Activated CD4-positive, alpha-beta T cell treated with anti-CD3 and anti-CD28 coated beads, Interleukin-2, amount 10 ng/mL, durations not matched to agents 24 days and 14 days (primary cell): ENCODE data around the gene SF3B3. TPM values are rescaled to one million over a fixed set of nuclear protein-coding genes. Genes with fewer than 3 reads are reported as not detected.
"Not testable (repeated sequence)": the region's sequence is repeated elsewhere in the genome, so short reads cannot be mapped to it uniquely, and the experiment has no call there.

Source experiments
- DNase-seq: peaks from one replicate; pipeline ENCODE4 v3.0.0; 2022
- H3K27ac Mint-ChIP-seq: one replicate; pipeline ENCODE4 v1.8.0; 2022; ENCODE audit warnings: mild to moderate bottlenecking, mixed read lengths
- H3K27me3 Mint-ChIP-seq: one replicate; pipeline ENCODE4 v1.8.0; 2022; ENCODE audit warnings: mixed read lengths
- H3K36me3 Mint-ChIP-seq: one replicate; pipeline ENCODE4 v1.8.0; 2022; ENCODE audit warnings: low read depth, mild to moderate bottlenecking, mixed read lengths
- H3K4me1 Mint-ChIP-seq: one replicate; pipeline ENCODE4 v1.8.0; 2021; ENCODE audit warnings: mixed read lengths
- H3K4me3 Mint-ChIP-seq: one replicate; pipeline ENCODE4 v1.8.0; 2022; ENCODE audit warnings: mild to moderate bottlenecking, moderate library complexity, mixed read lengths
- H3K9me3 Mint-ChIP-seq: one replicate; pipeline ENCODE4 v1.8.0; 2021; ENCODE audit warnings: mixed read lengths
- intact Hi-C: fragments of 100-400 bp; cut with micrococcal nuclease; formaldehyde crosslinking; loops from one replicate; pipeline ENCODE4 v1.15.1; 2023
- total RNA-seq: library from RNA; stranded (reverse); gene quantifications from 2 replicates; pipeline ENCODE4 v1.2.3, GENCODE V29; 2022

SF3B3 gene
- total RNA-seq, 1 donor from 2014 or later = 621 TPM

- Mint-ChIP-seq H3K27ac (no peak overlapping the region), H3K4me1 (no peaks in the 10 kb centered on the region), H3K27me3 (no peaks in the 10 kb centered on the region), H3K36me3 (no peaks in the 10 kb centered on the region), H3K9me3 (no peaks in the 10 kb centered on the region), H3K4me3 (no peak overlapping the region)
- no peak for DNase-seq
- intact Hi-C loops = no loop called here
Measured at GRCh38 chr16:70611785-70612303, 88.2 kb downstream of the SF3B3 start.

DNA sequence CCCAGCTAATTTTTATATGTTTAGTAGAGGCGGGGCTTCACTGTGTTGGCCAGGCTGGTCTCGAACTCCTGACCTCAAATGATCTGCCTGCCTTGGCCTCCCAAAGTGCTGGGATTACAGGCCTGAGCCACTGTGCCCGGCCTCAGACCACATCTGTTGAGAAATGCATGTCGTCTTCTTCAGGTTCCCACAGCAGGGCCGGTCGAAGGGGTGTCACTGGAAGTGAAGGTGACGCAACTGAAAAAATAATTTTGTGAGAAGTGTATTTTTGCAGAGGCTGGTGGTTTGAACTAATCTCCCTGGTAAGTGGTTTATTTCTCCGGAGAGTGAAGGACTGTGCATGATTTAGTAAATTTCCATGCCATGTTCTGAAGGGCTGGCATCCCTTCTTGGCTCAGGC lies 89.3 kb downstream of the SF3B3 start:
- no peak for DNase-seq
- intact Hi-C loops = no loop called here
- no peaks in the 10 kb centered on the region for H3K9me3 Mint-ChIP-seq
- H3K4me3 Mint-ChIP-seq = no peak overlapping the region
- H3K27me3 Mint-ChIP-seq = no peaks in the 10 kb centered on the region
- no peaks in the 10 kb centered on the region for H3K4me1 Mint-ChIP-seq
- no peaks in the 10 kb centered on the region for H3K36me3 Mint-ChIP-seq
- no peak overlapping the region for H3K27ac Mint-ChIP-seq

DNA sequence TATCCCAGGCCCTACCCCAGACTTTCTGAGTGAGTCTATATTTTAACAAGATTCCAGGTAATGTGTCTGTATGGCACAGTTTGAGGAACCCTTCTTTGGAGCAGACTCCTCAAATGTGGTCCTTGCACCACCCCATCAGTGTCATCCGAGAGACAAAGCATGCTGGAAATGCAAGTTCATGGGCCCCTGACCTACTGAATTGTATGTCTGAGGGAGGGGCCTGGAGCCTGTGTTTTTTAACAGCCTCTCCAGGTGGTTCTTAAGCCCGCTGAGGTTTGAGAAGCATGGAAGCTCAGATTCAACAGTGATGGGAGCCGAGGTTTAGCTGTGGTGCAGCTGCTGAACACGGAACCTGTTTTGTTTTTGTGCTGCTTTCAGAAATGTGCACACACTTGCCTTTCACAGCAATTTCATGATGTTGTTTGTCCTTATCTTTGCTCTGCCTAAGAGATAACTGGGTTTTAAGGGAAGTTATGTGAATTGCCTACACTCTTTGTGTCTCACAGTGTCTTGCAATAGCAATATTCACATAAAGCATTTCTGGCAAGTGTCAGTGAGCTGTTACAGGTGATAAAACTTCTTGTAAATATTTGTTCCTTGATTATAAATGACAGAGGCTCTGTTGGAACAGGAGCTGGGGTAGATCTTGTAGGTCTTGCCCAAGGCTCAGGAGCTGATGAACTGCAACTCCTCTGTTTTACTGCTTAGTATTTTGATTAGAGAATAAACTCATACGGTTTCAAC lies 90.8 kb downstream of the SF3B3 start:
- no peak for DNase-seq
- Mint-ChIP-seq H3K36me3 (no peaks in the 10 kb centered on the region), H3K9me3 (no peaks in the 10 kb centered on the region), H3K27ac (no peak overlapping the region), H3K4me3 (no peak overlapping the region), H3K4me1 (no peaks in the 10 kb centered on the region), H3K27me3 (no peaks in the 10 kb centered on the region)
- intact Hi-C loops = no loop called here

- DNase-seq = no peak
- Mint-ChIP-seq H3K4me3 (no peak overlapping the region), H3K27me3 (no peaks in the 10 kb centered on the region), H3K27ac (no peak overlapping the region), H3K9me3 (no peaks in the 10 kb centered on the region), H3K4me1 (no peaks in the 10 kb centered on the region), H3K36me3 (no peaks in the 10 kb centered on the region)
- intact Hi-C loops = no loop called here
Measured at GRCh38 chr16:70615945-70616344, 92.3 kb downstream of the SF3B3 start.

GRCh38 chr16:70621864-70622263 lies 98.2 kb downstream of the SF3B3 start:
- H3K27ac Mint-ChIP-seq, DNase-seq, intact Hi-C loops, H3K36me3 Mint-ChIP-seq, H3K4me3 Mint-ChIP-seq, H3K4me1 Mint-ChIP-seq, H3K9me3 Mint-ChIP-seq: not testable (repeated sequence)
- peaks cover 18% of the 10 kb centered on the region for H3K27me3 Mint-ChIP-seq

Other genes starting within 250 kb of the SF3B3 start
- gene AARS1, start 234.3 kb upstream of the SF3B3 start, total RNA-seq = 115 and 117 TPM in 2 replicates
- 29.4 and 30.4 TPM in 2 replicates for gene DDX19B, start 224.6 kb upstream of the SF3B3 start, total RNA-seq
- gene DDX19A, start 176.9 kb upstream of the SF3B3 start, total RNA-seq = 73.0 and 73.3 TPM in 2 replicates
- gene ST3GAL2, start 84.7 kb upstream of the SF3B3 start, total RNA-seq = 27.9 and 37.0 TPM in 2 replicates
- 19.6 and 24.4 TPM in 2 replicates for gene FCSK, start 69.2 kb upstream of the SF3B3 start, total RNA-seq
- gene COG4, start 262 bp upstream of the SF3B3 start, total RNA-seq = 38.3 and 42.1 TPM in 2 replicates
- gene IL34, start 122.7 kb downstream of the SF3B3 start, total RNA-seq = 0.30 TPM in 1 of 2 replicates, not detected in the other
- 2.6 and 3.7 TPM in 2 replicates for gene MTSS2, start 162.2 kb downstream of the SF3B3 start, total RNA-seq